ENCODE measurements around the gene SLC8A1.

Gene SLC8A1

DNA sequence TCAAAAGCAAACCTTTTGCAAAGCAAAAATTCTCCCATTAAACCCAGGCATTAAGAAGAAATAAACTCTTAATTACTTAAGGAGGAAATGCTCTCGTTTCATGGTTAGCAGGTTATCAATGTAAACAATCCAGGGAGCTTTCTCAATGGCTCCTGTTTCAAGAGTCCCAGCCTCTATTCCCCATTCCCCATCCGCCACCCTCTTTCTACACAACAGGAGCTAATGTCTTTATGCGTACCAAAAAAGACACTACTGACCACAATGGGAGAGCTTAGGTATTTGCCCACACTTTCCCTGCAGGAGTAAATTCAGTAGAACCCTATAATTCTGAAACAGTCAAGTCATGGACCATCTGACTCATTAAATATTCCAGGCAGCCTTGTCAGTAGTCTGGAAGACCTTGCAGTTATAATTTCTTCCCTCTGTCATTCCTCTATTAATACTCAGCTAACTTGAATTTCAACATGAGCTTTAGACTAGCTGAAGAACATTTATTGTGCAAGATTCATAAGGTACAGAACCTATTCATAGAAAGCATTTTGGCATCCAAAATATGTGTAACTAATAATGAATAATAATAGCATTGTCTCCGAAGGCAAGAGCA lies 48.6 kb downstream of the SLC8A1 start:
- ATAC-seq: peak; percentile 80

GRCh38 chr2:40401896-40402295 lies 50.0 kb downstream of the SLC8A1 start:
- TF ChIP-seq, protein P1, sequence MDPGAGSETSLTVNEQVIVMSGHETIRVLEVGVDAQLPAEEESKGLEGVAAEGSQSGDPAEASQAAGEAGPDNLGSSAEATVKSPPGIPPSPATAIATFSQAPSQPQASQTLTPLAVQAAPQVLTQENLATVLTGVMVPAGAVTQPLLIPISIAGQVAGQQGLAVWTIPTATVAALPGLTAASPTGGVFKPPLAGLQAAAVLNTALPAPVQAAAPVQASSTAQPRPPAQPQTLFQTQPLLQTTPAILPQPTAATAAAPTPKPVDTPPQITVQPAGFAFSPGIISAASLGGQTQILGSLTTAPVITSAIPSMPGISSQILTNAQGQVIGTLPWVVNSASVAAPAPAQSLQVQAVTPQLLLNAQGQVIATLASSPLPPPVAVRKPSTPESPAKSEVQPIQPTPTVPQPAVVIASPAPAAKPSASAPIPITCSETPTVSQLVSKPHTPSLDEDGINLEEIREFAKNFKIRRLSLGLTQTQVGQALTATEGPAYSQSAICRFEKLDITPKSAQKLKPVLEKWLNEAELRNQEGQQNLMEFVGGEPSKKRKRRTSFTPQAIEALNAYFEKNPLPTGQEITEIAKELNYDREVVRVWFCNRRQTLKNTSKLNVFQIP (CRISPR knock-in tag; IDR thresholded peaks at IDR 0.05; ENCODE audit: borderline replicate concordance, low read depth): no peak
- 0 out of 2 replicates have a peak, but pooled peaks have one; percentile 18 for TF ChIP-seq ZFP3 (CRISPR knock-in tag; IDR thresholded peaks at IDR 0.05)
- no peak for TF ChIP-seq TSHZ2 (CRISPR knock-in tag; IDR thresholded peaks at IDR 0.05)
- peak; percentile 72; the same call in 1 of the 2 replicates for TF ChIP-seq CSDC2 (CRISPR knock-in tag; IDR thresholded peaks at IDR 0.05)
- peak; percentile 33; the same call in 1 of the 2 replicates for TF ChIP-seq ISL1 (CRISPR knock-in tag; IDR thresholded peaks at IDR 0.05)
- TF ChIP-seq, protein P2, sequence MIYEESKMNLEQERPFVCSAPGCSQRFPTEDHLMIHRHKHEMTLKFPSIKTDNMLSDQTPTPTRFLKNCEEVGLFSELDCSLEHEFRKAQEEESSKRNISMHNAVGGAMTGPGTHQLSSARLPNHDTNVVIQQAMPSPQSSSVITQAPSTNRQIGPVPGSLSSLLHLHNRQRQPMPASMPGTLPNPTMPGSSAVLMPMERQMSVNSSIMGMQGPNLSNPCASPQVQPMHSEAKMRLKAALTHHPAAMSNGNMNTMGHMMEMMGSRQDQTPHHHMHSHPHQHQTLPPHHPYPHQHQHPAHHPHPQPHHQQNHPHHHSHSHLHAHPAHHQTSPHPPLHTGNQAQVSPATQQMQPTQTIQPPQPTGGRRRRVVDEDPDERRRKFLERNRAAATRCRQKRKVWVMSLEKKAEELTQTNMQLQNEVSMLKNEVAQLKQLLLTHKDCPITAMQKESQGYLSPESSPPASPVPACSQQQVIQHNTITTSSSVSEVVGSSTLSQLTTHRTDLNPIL (CRISPR knock-in tag; IDR thresholded peaks at IDR 0.05; ENCODE audit: low read depth): 0 out of 2 replicates have a peak, but pooled peaks have one; percentile 10
- TF ChIP-seq OSR1 (CRISPR knock-in tag; IDR thresholded peaks at IDR 0.05): no peak
- ATAC-seq: peak; percentile 33; the same call in 2 of the 3 replicates

More for the DNA sequence above, 48.6 kb downstream of the SLC8A1 start:
- TF ChIP-seq ESRRG (CRISPR knock-in tag; IDR thresholded peaks at IDR 0.05) (no peak), ZFP3 (CRISPR knock-in tag; IDR thresholded peaks at IDR 0.05) (0 out of 2 replicates have a peak, but pooled peaks have one; percentile 33), CSDC2 (CRISPR knock-in tag; IDR thresholded peaks at IDR 0.05) (peak; percentile 79; the same call in 1 of the 2 replicates), TSHZ2 (CRISPR knock-in tag; IDR thresholded peaks at IDR 0.05) (no peak), ZC3H10 (CRISPR knock-in tag; IDR thresholded peaks at IDR 0.05) (no peak), ISL1 (CRISPR knock-in tag; IDR thresholded peaks at IDR 0.05) (peak; percentile 91), BACH2 (CRISPR knock-in tag; IDR thresholded peaks at IDR 0.05; ENCODE audit: borderline replicate concordance) (no peak)
- TF ChIP-seq, protein P3, sequence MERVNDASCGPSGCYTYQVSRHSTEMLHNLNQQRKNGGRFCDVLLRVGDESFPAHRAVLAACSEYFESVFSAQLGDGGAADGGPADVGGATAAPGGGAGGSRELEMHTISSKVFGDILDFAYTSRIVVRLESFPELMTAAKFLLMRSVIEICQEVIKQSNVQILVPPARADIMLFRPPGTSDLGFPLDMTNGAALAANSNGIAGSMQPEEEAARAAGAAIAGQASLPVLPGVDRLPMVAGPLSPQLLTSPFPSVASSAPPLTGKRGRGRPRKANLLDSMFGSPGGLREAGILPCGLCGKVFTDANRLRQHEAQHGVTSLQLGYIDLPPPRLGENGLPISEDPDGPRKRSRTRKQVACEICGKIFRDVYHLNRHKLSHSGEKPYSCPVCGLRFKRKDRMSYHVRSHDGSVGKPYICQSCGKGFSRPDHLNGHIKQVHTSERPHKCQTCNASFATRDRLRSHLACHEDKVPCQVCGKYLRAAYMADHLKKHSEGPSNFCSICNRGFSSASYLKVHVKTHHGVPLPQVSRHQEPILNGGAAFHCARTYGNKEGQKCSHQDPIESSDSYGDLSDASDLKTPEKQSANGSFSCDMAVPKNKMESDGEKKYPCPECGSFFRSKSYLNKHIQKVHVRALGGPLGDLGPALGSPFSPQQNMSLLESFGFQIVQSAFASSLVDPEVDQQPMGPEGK (CRISPR knock-in tag; IDR thresholded peaks at IDR 0.05; ENCODE audit: borderline replicate concordance): no peak

DNA sequence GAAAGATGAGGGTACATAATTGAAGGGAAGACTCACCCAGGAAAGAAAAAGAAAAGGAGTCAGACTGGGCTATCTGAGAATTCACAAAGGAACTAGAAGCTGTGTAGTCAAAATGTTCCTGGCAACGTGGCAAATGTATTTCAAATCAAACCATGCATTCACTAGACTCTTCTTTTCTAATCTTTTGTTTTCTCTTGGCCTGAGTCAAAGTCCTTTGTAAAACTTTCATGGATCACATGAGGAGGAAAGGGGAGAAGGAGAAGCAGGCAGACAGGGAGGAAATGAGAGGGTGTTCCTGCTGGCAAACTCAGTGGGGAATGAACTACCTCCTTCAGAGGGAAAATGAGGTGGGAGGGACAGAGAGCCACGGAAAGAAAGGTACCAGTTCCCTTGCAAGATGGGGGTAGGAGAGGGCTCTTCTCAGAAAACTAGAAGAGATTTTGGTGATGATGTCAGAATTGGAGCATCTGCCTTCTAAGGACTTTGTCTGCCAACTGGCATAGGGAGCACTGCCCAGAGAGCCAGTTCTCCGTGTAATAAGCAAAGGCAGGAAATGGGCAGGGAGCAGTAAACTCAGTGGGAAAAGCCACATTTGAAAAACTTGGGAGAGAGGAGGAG lies 51.4 kb downstream of the SLC8A1 start:
- no peak for ATAC-seq
- TF ChIP-seq ZFP3 (CRISPR knock-in tag; IDR thresholded peaks at IDR 0.05) (no peak), ZNF565 (CRISPR knock-in tag; conservative IDR thresholded peaks at IDR 0.05; ENCODE audit: low read depth) (no peak), PPARA (CRISPR knock-in tag; IDR thresholded peaks at IDR 0.05; ENCODE audit: borderline replicate concordance) (no peak), ZC3H10 (CRISPR knock-in tag; IDR thresholded peaks at IDR 0.05) (no peak), ISL1 (CRISPR knock-in tag; IDR thresholded peaks at IDR 0.05) (no peak), BACH2 (CRISPR knock-in tag; IDR thresholded peaks at IDR 0.05; ENCODE audit: borderline replicate concordance) (no peak), ZNF70 (CRISPR knock-in tag; IDR thresholded peaks at IDR 0.05) (no peak), TCF4 (CRISPR knock-in tag; IDR thresholded peaks at IDR 0.05; ENCODE audit: borderline replicate concordance) (no peak), OSR1 (CRISPR knock-in tag; IDR thresholded peaks at IDR 0.05) (no peak), SNAI2 (CRISPR knock-in tag; IDR thresholded peaks at IDR 0.05) (no peak), TOX (CRISPR knock-in tag; IDR thresholded peaks at IDR 0.05; ENCODE audit: borderline replicate concordance) (no peak), CSRNP3 (CRISPR knock-in tag; IDR thresholded peaks at IDR 0.05) (no peak), ZFP30 (CRISPR knock-in tag; IDR thresholded peaks at IDR 0.05) (no peak)
- TF ChIP-seq, protein P1 (CRISPR knock-in tag; IDR thresholded peaks at IDR 0.05; ENCODE audit: borderline replicate concordance, low read depth): no peak
- TF ChIP-seq, protein P2 (CRISPR knock-in tag; IDR thresholded peaks at IDR 0.05; ENCODE audit: low read depth): no peak

Measured in SK-N-SH treated with all-trans-retinoic acid at 6 μM for 48 hours (cell line).